ENCODE results near the gene OR4E1. TPM values are rescaled to one million over a fixed set of nuclear protein-coding genes. Genes with fewer than 3 reads are reported as not detected.

Gene OR4E1
- polyA plus RNA-seq, 3 donors = not detected

- no peaks in the 10 kb centered on the region for H3K27me3 ChIP-seq (ENCODE audit: control insufficient read depth in 2 of 2, insufficient read depth in 2 of 2, low read length in 2 of 2)
- 100% methylated on average over 1 of the region's 2 CpGs for WGBS (ENCODE audit: insufficient coverage)
- no peak overlapping the region for H3K4me3 Mint-ChIP-seq
- no peak overlapping the region for H3K9ac ChIP-seq (ENCODE audit: insufficient read depth, low read length, poor library complexity, severe bottlenecking)
- no peaks in the 10 kb centered on the region for H3K4me1 ChIP-seq (ENCODE audit: control insufficient read depth in 1 of 2, insufficient read depth in 2 of 2, low read length in 2 of 2)
- no peak overlapping the region for H3K27ac ChIP-seq (ENCODE audit: low read depth in 1 of 2, low read length in 2 of 2)
- H4K20me1 ChIP-seq (ENCODE audit: insufficient read depth, low read length) = no peaks in the 10 kb centered on the region
- no peaks in the 10 kb centered on the region for H3K79me2 ChIP-seq (ENCODE audit: insufficient read depth, low read length)
- no peaks in the 10 kb centered on the region for H3K36me3 ChIP-seq (replicated peaks in 1 of 2; ENCODE audit: control insufficient read depth in 1 of 2, insufficient read depth in 2 of 2, low read length in 2 of 2)
- no peaks in the 10 kb centered on the region for H3K36me3 Mint-ChIP-seq
- H3K4me3 ChIP-seq (replicated peaks in 1 of 3; ENCODE audit: low read depth in 2 of 3, low read length in 3 of 3) = no peak overlapping the region
- H3K4me1 Mint-ChIP-seq = no peaks in the 10 kb centered on the region
- H3K4me2 ChIP-seq (replicated peaks; ENCODE audit: extremely low read depth, low read length, poor library complexity, severe bottlenecking) = no peak overlapping the region
- no peaks in the 10 kb centered on the region for H3K9me3 ChIP-seq (replicated peaks in 1 of 2; ENCODE audit: control insufficient read depth in 1 of 2, insufficient read depth in 1 of 2, low read length in 2 of 2)
- no peak overlapping the region for H3K27ac Mint-ChIP-seq
- peaks cover 4 to 9% (median 7%) of the 10 kb centered on the region in 3 donors for H3K27me3 Mint-ChIP-seq (ENCODE audit: low read depth in 3 of 3)
- intact Hi-C loops (cut with micrococcal nuclease) = no loop called here
- TF ChIP-seq, protein P1, sequence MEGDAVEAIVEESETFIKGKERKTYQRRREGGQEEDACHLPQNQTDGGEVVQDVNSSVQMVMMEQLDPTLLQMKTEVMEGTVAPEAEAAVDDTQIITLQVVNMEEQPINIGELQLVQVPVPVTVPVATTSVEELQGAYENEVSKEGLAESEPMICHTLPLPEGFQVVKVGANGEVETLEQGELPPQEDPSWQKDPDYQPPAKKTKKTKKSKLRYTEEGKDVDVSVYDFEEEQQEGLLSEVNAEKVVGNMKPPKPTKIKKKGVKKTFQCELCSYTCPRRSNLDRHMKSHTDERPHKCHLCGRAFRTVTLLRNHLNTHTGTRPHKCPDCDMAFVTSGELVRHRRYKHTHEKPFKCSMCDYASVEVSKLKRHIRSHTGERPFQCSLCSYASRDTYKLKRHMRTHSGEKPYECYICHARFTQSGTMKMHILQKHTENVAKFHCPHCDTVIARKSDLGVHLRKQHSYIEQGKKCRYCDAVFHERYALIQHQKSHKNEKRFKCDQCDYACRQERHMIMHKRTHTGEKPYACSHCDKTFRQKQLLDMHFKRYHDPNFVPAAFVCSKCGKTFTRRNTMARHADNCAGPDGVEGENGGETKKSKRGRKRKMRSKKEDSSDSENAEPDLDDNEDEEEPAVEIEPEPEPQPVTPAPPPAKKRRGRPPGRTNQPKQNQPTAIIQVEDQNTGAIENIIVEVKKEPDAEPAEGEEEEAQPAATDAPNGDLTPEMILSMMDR (IDR thresholded peaks at IDR 0.05) = no peak
- H2AFZ ChIP-seq (ENCODE audit: insufficient read depth, low read depth, low read length, poor library complexity, severe bottlenecking) = no peak overlapping the region
- no peak for DNase-seq
- peaks cover 0 to 10% (median 5%) of the 10 kb centered on the region in 7 donors for H3K9me3 Mint-ChIP-seq
These were observed 12.8 kb upstream of the OR4E1 start for GRCh38 chr14:21686468-21686867.

GRCh38 chr14:21680072-21680471 lies 6.5 kb upstream of the OR4E1 start:
- no peak overlapping the region for H3K27ac ChIP-seq (ENCODE audit: low read depth in 1 of 2, low read length in 2 of 2)
- H3K27me3 ChIP-seq (ENCODE audit: control insufficient read depth in 2 of 2, insufficient read depth in 2 of 2, low read length in 2 of 2) = no peaks in the 10 kb centered on the region
- no peaks in the 10 kb centered on the region for H3K79me2 ChIP-seq (ENCODE audit: insufficient read depth, low read length)
- no peaks in the 10 kb centered on the region for H3K36me3 Mint-ChIP-seq
- no peaks in the 10 kb centered on the region for H3K4me1 Mint-ChIP-seq
- TF ChIP-seq, protein P1 (IDR thresholded peaks at IDR 0.05) = no peak
- no peak overlapping the region for H3K27ac Mint-ChIP-seq
- H3K4me3 ChIP-seq (replicated peaks in 1 of 3; ENCODE audit: low read depth in 2 of 3, low read length in 3 of 3) = no peak overlapping the region
- intact Hi-C loops (cut with micrococcal nuclease) = no loop called here
- no CpG with 5 or more reads among the region's 2 CpGs for WGBS (ENCODE audit: insufficient coverage)
- H3K4me3 Mint-ChIP-seq = no peak overlapping the region
- H2AFZ ChIP-seq (ENCODE audit: insufficient read depth, low read depth, low read length, poor library complexity, severe bottlenecking) = no peak overlapping the region
- H3K9me3 Mint-ChIP-seq = peaks cover 0 to 10% (median 6%) of the 10 kb centered on the region in 7 donors
- no peak for DNase-seq
- no peak overlapping the region for H3K4me2 ChIP-seq (replicated peaks; ENCODE audit: extremely low read depth, low read length, poor library complexity, severe bottlenecking)
- H3K9me3 ChIP-seq (replicated peaks in 1 of 2; ENCODE audit: control insufficient read depth in 1 of 2, insufficient read depth in 1 of 2, low read length in 2 of 2) = peaks cover 3 to 5% of the 10 kb centered on the region in 2 donors
- H3K36me3 ChIP-seq (replicated peaks in 1 of 2; ENCODE audit: control insufficient read depth in 1 of 2, insufficient read depth in 2 of 2, low read length in 2 of 2) = no peaks in the 10 kb centered on the region
- H3K9ac ChIP-seq (ENCODE audit: insufficient read depth, low read length, poor library complexity, severe bottlenecking) = no peak overlapping the region
- no peaks in the 10 kb centered on the region for H3K4me1 ChIP-seq (ENCODE audit: control insufficient read depth in 1 of 2, insufficient read depth in 2 of 2, low read length in 2 of 2)
- peaks cover 2 to 8% (median 5%) of the 10 kb centered on the region in 3 donors for H3K27me3 Mint-ChIP-seq (ENCODE audit: low read depth in 3 of 3)
- no peaks in the 10 kb centered on the region for H4K20me1 ChIP-seq (ENCODE audit: insufficient read depth, low read length)

Data from CD14-positive monocyte (primary cell).